K562 (cell line): ENCODE data around the gene ZFTA. TPM values are rescaled to one million over a fixed set of nuclear protein-coding genes. Genes with fewer than 3 reads are reported as not detected.

Source experiments
- ELF1 ChIP-seq: fragments of 200-800 bp; sonication (Bioruptor generic); IDR thresholded peaks from 2 replicates; pipeline ENCODE4 v1.6.1; 2016; ENCODE audit warnings: missing genetic modification characterization, missing compliant biosample characterization
- GTF2E2 ChIP-seq: fragments of 200-800 bp; sonication (Bioruptor generic); IDR thresholded peaks from 2 replicates; pipeline ENCODE4 v1.6.1; 2016; ENCODE audit warnings: missing genetic modification characterization, missing compliant biosample characterization
- JUN ChIP-seq, 2 experiments: sonication (generic) in 1 of 2; formaldehyde crosslinking in 1 of 2; IDR thresholded peaks; 2 replicates each; pipeline versions ENCODE4 v1.6.1 to v1.8.0; 2012 to 2022; ENCODE audit warnings: borderline replicate concordance in 2 of 2, mild to moderate bottlenecking in 2 of 2, improper control_type of control experiment in 1 of 2, low read depth in 1 of 2, low read length in 1 of 2, missing genetic modification reagents in 1 of 2
- MAZ ChIP-seq, 2 experiments: fragments of 450-650 bp in 1 of 2; sonication (generic) in 1 of 2; formaldehyde crosslinking; IDR thresholded peaks in 1 of 2; conservative IDR thresholded peaks in 1 of 2; 2 replicates each; pipeline versions ENCODE4 v1.4.0 to v1.5.0; 2020; ENCODE audit warnings: mild to moderate bottlenecking in 1 of 2, missing genetic modification reagents in 1 of 2
- MTA2 ChIP-seq: fragments of 450-650 bp; IDR thresholded peaks from 2 replicates; pipeline ENCODE4 v1.6.1; 2016; ENCODE audit warnings: low read depth
- MYC ChIP-seq, 2 experiments: fragments of 250-450 bp in 1 of 2; sonication (Bioruptor Pico) in 1 of 2; IDR thresholded peaks; 2 replicates each; pipeline versions ENCODE4 v1.5.1 to v1.6.1; 2012 to 2021; ENCODE audit warnings: low read depth in 2 of 2, borderline replicate concordance in 1 of 2, improper control_type of control experiment in 1 of 2, low read length in 1 of 2, mild to moderate bottlenecking in 1 of 2, moderate library complexity in 1 of 2
- NFATC3 ChIP-seq: fragments of 450-650 bp; IDR thresholded peaks from 2 replicates; pipeline ENCODE4 v1.6.1; 2017; ENCODE audit warnings: mild to moderate bottlenecking
- NFYB ChIP-seq: IDR thresholded peaks from 2 replicates; pipeline ENCODE4 v1.6.1; 2011; ENCODE audit warnings: mild to moderate bottlenecking, moderate library complexity; ENCODE audit not compliant: insufficient read length; ENCODE audit errors: extremely low read depth
- PRMT5 ChIP-seq: sonication (generic); formaldehyde crosslinking; IDR thresholded peaks from 2 replicates; pipeline ENCODE4 v1.5.0; 2020; ENCODE audit warnings: missing genetic modification reagents
- SIN3B ChIP-seq: fragments of 450-650 bp; IDR thresholded peaks from 2 replicates; pipeline ENCODE4 v1.6.1; 2017; ENCODE audit warnings: low read depth, mild to moderate bottlenecking, moderate library complexity
- TBP ChIP-seq: optimal IDR thresholded peaks from 2 replicates; pipeline ENCODE3; 2011; ENCODE audit warnings: low read depth, low read length, improper control_type of control experiment
- ZFP36 ChIP-seq: fragments of 150-350 bp; IDR thresholded peaks from 2 replicates; pipeline ENCODE4 v1.6.1; 2018; ENCODE audit warnings: low read length, low read depth; ENCODE audit not compliant: partially characterized antibody
- ZNF445 ChIP-seq: fragments of 250-450 bp; sonication (Bioruptor Pico); IDR thresholded peaks from 2 replicates; pipeline ENCODE4 v1.4.0; 2020; ENCODE audit warnings: low read depth, mild to moderate bottlenecking, moderate library complexity
- polyA plus RNA-seq, 8 experiments: library from polyadenylated mRNA; depleted of rRNA in 4 of 8; stranded (reverse) in 5 of 8; unstranded in 3 of 8; fragments of >200 nt; fragmentation: Nextera tagmentation in 2 of 8; fragmentation: Illumina TruSeq in 1 of 8; extraction: Ambion mirVana in 2 of 8; extraction: Trizol in 1 of 8; gene quantifications; 2 replicates each; pipeline versions ENCODE4 v1.2.1 to v1.2.3, GENCODE V29; 2011 to 2014; ENCODE audit warnings: inconsistent platforms in 1 of 8, missing spikeins in 1 of 8
- total RNA-seq, 7 experiments: library from RNA; depleted of rRNA in 6 of 7; stranded (reverse); fragments of >200 nt in 6 of 7; fragmentation: Illumina TruSeq in 2 of 7; extraction: Trizol in 2 of 7; gene quantifications; 2 replicates each; pipeline versions ENCODE4 v1.2.1 to v1.2.3, GENCODE V29; 2011 to 2021; ENCODE audit warnings: low replicate concordance in 1 of 7
- TF ChIP-seq, protein P1 (sequence below): fragments of 250-450 bp; sonication (Bioruptor Pico); IDR thresholded peaks from 2 replicates; pipeline ENCODE4 v1.4.0; 2020
- TF ChIP-seq, protein P2 (sequence below): fragments of 450-650 bp; IDR thresholded peaks from 2 replicates; pipeline ENCODE4 v1.6.1; 2016; ENCODE audit warnings: antibody characterized with exemption
- TF ChIP-seq, protein P3 (sequence below): sonication (generic); formaldehyde crosslinking; IDR thresholded peaks from 2 replicates; pipeline ENCODE4 v1.9.0; 2022; ENCODE audit warnings: mild to moderate bottlenecking, missing genetic modification reagents
- TF ChIP-seq, protein P4 (sequence below): sonication (generic); formaldehyde crosslinking; IDR thresholded peaks from 2 replicates; pipeline ENCODE4 v1.4.0; 2020; ENCODE audit warnings: mild to moderate bottlenecking, missing genetic modification reagents

The ZFTA gene
- total and polyA plus RNA-seq, 9 of the 15 experiments (the other 6 are each of a cell fraction or from before 2014, with no cell fraction given): 0.45 to 12.3 (median 2.9) TPM

DNA sequence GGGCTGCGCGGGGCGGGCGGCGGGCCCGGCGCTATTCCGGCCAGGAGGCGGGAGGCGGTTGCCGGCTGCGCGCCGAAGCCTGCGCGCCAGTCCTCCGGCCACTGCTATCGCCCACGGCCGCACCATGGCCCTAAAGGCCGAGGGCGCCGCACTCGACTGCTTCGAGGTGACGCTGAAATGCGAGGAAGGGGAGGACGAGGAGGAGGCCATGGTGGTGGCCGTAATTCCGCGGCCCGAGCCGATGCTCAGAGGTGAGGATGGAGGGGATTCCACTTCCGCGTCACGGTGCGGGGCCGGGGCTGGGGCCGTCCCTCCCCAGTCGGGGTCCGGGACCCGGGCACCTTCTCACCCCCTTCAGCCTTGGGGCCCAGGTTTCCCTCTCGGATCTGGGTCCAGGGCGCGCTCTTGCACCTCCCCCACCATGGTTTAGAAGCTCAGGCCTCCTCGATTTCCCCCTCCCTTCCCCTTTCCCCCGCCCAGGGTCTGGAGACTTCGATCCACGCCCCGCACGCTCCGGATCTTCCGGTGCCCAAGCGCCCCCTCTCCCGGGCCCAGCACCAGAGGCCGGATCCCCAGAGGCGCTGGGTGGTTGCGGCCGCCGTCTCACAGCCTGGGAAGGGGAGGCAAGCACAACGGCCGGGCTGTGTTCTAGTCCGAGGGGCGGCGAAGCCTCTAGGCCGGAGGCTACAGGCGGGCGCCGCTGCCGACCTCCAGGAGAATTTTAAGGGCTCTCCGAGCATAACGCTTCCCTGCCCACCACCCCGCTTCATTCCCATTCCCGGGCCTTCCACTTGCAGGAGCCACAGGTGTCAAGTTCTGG lies 45.2 kb upstream of the ZFTA start (continued):
- TF ChIP-seq ELF1 (tag) (peak; percentile 63; the same call in 1 of the 2 replicates), PRMT5 (no peak), ZNF445 (no peak), TBP (no peak), NFATC3 (no peak), GTF2E2 (no peak), JUN (IDR thresholded peaks at IDR 0.05; ENCODE audit: borderline replicate concordance, low read depth, low read length) (no peak), JUN (CRISPR knock-in tag; IDR thresholded peaks at IDR 0.05; ENCODE audit: borderline replicate concordance) (no peak), MYC (IDR thresholded peaks at IDR 0.05; ENCODE audit: low read depth, low read length) (no peak; the same call in 1 of the 2 replicates), MYC (CRISPR knock-in tag; IDR thresholded peaks at IDR 0.05; ENCODE audit: borderline replicate concordance, low read depth) (no peak), ZFP36 (no peak), SIN3B (no peak), MAZ (CRISPR knock-in tag; conservative IDR thresholded peaks at IDR 0.05 in 1 of 2, IDR thresholded peaks at IDR 0.05 in 1 of 2) (peak in 1 of 2 experiments; percentile 30; a peak in 3 of 4 replicates), NFYB (no peak), MTA2 (no peak)
- TF ChIP-seq, protein P1, sequence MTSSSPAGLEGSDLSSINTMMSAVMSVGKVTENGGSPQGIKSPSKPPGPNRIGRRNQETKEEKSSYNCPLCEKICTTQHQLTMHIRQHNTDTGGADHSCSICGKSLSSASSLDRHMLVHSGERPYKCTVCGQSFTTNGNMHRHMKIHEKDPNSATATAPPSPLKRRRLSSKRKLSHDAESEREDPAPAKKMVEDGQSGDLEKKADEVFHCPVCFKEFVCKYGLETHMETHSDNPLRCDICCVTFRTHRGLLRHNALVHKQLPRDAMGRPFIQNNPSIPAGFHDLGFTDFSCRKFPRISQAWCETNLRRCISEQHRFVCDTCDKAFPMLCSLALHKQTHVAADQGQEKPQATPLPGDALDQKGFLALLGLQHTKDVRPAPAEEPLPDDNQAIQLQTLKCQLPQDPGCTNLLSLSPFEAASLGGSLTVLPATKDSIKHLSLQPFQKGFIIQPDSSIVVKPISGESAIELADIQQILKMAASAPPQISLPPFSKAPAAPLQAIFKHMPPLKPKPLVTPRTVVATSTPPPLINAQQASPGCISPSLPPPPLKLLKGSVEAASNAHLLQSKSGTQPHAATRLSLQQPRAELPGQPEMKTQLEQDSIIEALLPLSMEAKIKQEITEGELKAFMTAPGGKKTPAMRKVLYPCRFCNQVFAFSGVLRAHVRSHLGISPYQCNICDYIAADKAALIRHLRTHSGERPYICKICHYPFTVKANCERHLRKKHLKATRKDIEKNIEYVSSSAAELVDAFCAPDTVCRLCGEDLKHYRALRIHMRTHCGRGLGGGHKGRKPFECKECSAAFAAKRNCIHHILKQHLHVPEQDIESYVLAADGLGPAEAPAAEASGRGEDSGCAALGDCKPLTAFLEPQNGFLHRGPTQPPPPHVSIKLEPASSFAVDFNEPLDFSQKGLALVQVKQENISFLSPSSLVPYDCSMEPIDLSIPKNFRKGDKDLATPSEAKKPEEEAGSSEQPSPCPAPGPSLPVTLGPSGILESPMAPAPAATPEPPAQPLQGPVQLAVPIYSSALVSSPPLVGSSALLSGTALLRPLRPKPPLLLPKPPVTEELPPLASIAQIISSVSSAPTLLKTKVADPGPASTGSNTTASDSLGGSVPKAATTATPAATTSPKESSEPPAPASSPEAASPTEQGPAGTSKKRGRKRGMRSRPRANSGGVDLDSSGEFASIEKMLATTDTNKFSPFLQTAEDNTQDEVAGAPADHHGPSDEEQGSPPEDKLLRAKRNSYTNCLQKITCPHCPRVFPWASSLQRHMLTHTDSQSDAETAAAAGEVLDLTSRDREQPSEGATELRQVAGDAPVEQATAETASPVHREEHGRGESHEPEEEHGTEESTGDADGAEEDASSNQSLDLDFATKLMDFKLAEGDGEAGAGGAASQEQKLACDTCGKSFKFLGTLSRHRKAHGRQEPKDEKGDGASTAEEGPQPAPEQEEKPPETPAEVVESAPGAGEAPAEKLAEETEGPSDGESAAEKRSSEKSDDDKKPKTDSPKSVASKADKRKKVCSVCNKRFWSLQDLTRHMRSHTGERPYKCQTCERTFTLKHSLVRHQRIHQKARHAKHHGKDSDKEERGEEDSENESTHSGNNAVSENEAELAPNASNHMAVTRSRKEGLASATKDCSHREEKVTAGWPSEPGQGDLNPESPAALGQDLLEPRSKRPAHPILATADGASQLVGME: no peak
- TF ChIP-seq, protein P2, sequence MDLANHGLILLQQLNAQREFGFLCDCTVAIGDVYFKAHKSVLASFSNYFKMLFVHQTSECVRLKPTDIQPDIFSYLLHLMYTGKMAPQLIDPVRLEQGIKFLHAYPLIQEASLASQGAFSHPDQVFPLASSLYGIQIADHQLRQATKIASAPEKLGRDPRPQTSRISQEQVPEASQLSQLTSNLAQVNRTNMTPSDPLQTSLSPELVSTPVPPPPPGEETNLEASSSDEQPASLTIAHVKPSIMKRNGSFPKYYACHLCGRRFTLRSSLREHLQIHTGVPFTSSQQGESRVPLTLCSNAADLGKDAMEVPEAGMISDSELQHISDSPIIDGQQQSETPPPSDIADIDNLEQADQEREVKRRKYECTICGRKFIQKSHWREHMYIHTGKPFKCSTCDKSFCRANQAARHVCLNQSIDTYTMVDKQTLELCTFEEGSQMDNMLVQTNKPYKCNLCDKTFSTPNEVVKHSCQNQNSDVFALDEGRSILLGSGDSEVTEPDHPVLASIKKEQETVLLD: no peak
- TF ChIP-seq, protein P3, sequence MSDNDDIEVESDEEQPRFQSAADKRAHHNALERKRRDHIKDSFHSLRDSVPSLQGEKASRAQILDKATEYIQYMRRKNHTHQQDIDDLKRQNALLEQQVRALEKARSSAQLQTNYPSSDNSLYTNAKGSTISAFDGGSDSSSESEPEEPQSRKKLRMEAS: peak; percentile 36
- TF ChIP-seq, protein P4, sequence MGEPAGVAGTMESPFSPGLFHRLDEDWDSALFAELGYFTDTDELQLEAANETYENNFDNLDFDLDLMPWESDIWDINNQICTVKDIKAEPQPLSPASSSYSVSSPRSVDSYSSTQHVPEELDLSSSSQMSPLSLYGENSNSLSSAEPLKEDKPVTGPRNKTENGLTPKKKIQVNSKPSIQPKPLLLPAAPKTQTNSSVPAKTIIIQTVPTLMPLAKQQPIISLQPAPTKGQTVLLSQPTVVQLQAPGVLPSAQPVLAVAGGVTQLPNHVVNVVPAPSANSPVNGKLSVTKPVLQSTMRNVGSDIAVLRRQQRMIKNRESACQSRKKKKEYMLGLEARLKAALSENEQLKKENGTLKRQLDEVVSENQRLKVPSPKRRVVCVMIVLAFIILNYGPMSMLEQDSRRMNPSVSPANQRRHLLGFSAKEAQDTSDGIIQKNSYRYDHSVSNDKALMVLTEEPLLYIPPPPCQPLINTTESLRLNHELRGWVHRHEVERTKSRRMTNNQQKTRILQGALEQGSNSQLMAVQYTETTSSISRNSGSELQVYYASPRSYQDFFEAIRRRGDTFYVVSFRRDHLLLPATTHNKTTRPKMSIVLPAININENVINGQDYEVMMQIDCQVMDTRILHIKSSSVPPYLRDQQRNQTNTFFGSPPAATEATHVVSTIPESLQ (CRISPR knock-in tag): no peak
